GM18907 (cell line): Measurements from ENCODE around the gene HBP1.

Experiments used
- ATAC-seq: cut with Tn5 transposase; IDR thresholded peaks from one replicate; pipeline ENCODE4 v1.9.1; 2021; ENCODE audit warnings: mild to moderate bottlenecking, moderate library complexity; ENCODE audit not compliant: unreplicated experiment

Gene HBP1

DNA sequence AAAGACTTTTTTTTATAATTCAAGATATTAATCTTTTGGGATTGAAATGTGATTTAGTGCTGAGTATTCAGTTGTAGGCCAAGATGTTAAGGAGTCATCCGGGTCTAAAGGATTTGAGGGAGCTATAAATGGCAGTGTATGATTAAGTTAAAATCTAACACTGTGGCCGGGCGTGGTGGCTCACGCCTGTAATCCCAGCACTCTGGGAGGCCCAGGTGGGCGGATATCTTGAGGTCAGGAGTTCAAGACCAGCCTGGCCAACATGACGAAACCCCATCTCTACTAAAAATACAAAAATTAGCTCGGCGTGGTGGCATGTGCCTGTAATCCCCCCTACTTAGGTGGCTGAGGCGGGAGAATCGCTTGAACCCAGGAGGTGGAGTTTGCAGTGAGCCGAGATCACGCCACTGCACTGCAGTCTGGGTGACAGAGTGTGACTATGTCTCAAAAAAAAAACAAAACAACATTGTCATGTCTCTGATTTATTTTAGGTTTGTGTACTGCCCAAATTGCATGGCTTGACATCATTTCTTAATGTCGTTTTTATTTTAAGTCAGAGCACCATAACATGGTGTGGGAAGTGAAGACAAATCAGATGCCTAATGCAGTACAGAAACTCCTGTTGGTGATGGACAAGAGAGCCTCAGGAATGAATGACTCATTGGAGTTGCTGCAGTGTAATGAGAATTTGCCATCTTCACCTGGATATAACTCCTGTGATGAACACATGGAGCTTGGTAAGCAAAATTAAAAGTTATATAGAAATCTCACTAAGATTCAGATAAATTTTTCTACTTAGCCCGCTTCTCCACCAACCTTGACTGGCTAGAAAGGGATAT, 10.7 kb downstream of the HBP1 start:
- no peak for ATAC-seq

DNA sequence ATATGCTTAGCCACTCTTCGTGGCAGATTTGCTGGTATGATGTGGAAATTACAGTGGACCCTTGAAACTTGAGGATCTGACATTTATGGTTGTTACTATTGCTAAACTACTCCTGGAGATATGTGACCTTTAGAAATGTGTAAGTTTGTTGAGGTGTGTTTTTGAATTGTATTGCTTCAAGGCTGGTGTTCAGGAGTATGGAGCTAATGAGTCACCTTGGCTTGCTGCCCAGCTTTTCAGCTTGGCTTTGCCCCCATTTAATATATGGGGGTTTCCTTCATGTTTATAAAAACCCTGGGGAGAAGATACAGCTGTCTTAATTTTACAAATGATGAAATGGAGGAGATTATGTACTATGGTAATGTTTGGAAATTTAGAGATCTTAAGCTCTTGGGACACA, 11.6 kb downstream of the HBP1 start:
- no peak for ATAC-seq

DNA sequence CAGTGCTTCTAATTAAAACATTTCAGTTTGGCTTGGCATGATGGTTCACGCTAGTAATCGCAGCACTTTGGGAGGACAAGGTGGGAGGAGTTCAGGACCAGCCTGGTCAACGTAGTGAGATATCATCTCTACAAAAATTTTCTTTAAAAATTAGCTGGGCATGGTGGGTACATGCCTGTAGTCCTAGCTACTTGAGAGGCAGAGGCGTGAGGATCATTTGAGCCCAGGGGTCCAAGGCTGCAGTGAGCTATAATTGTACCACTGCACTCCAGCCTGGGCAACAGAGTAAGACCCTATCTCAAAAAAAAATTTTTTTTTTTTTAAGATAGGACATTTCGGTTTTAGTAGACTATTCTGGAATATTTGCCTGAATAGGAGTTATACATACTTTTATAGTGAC, 12.4 kb downstream of the HBP1 start:
- ATAC-seq, result no peak

DNA sequence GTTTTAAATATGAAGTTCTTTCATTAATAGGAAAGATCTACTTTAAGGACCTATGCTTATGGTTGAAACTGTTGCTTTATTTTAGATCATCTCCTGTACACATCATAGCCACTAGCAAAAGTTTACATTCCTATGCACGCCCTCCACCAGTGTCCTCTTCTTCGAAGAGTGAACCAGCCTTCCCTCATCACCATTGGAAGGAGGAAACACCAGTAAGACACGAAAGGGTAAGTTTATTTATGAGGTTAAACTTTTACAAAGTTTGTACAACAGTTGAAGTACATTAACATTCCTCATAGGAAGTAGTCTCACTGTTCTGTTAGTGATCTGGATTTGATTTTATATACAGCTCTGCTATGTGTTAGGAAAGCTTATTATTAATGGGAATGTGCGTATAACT, 16.9 kb downstream of the HBP1 start:
- no peak for ATAC-seq

DNA sequence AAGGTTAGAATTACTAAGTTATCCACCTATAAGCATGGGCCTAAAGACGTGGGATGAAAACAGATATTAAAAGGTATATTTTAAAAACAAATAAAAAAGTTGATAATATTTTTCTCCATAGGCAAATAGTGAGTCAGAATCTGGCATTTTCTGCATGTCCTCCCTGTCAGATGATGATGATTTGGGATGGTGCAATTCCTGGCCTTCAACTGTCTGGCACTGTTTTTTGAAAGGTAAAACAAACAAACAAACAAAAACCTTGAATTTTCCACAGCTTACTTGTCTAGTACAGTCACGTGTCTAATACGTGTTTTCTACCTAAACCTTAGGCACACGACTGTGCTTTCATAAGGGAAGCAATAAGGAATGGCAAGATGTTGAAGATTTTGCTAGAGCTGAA, 17.4 kb downstream of the HBP1 start:
- no peak for ATAC-seq

DNA sequence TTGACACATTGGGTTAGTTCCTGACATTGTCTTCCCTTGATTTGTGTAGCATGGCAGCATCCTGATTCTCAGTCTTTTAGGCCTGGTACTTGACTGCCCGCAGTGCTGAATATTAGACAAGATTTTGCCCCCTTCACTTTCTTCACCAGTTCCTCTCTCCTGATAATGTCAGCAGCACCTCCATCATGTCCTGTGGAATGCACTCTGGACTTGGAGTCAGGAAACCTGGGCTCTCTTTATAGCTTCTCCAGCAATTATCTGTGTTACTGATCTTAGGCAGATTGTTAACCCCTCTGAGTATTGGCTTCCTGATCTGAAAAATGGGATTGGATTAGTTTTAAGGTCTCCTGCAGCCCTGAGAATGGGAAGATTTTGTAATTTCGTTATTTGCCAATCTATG, 19.0 kb downstream of the HBP1 start:
- ATAC-seq, result no peak

DNA sequence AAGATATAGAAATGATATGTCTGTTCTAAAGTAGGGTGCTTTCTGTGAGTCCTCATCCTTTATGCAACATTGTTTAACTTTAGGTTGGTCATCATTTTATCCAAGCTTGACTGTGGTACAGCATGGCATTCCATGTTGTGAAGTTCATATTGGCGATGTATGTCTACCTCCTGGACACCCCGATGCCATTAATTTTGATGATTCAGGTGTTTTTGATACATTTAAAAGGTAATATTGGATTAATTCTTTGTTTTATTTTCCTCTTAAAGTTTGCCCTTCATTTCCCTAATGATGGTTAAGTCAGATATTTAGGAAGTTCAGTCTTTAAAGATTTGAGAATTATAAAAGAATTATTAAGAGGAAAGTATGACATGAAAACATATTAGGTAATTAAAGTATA, 21.3 kb downstream of the HBP1 start:
- ATAC-seq, result no peak

DNA sequence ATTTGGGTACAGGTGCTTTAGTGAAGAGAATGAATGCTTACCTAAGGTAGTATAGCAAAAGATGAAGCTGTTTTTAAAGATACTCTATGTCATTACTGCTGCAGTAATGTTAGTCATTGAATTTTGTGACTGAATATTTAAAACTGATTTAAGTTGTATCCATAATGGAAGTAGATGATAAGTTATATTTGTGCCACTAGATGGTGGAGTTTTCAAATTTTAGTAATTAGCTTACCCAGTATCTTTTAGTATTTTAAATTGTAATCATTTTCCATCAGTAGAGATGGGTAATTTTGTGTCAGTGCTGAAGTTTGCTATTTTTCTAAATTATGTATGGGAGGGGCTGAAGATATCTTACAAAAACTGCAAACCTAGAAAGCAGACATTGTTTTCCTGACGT, 25.2 kb downstream of the HBP1 start:
- ATAC-seq, result no peak

DNA sequence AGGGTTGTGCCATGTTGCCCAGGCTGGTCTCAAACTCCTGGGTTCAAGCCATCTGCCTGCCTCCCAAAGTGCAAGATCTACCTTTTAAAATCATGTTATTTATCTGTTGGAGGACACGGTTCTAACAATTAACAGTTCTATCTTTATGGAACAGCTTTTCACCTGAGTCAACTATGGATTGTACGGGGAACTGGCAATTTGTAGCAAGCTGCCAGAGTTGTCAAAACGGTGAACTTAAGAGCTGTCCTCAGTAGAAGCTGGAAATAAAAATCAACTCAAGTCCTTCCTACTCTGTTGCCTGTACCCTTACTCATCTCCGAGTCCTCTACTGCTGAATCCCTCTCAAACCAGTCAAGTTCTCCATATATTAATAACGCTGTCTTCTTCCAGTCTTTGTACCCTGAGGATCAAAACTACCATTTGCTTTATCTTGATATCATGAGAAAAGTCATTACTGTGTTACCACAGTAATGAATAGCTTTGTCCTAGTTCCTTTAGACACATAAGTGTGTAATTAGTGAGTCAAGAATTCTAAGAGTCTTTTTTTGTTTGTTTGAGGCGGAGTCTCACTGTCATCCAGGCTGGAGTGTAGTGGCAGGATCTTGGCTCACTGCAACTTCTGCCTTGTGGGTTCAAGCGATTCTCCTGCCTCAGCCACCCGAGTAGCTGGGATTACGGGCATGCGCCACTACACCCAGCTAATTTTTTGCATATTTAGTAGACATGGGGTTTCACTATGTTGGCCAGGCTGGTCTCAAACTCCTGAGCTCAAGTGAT, 28.2 kb downstream of the HBP1 start:
- no peak for ATAC-seq

DNA sequence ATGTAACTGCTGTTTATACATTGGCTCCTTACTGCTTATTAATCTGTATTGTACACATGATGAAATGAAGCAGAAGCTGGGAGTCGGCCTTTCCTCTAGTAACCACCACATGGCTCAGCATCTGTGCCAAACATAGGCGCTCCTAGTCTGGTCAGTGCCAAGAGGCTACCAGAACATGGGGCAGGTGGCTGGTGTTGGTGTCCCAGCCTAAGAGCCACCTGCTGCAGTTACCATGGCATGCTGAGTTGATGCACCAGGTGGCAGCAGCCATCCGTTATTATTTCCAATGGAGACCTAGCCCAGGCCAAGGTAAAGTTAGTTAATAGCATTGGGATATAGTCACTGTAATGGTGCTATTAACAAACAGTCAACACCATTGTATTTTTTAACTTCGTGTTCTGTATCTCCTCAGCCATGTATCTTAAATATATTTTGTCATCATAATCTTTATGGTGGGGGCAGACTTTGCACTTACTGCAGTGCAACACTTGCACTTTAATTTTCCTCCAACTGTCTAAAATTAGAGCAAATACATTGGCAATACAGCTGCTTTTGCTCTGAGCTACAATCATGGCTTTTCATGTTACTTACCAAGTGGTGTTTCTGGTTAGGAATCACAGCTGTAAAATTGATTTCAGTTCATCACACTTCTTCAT, 33.1 kb downstream of the HBP1 start:
- peak; percentile 60 for ATAC-seq

DNA sequence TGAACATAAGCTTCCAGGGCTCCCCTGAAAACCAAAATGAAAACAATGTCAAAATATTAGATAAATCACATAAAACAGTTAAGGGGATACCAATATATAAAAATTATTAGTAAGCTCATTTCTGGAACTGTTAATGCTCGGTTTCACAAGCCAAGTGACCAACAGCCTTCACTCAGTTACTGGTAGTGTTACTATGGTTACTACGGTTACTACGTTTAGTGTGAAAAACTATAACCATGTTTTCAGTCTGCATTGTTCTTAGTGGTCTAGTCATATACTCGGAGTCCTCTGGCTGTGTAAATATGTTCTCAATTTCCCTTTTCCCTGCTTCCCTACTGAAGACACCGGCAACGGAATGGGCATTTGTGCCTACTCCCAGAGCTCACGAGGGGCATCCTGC, 34.8 kb downstream of the HBP1 start:
- ATAC-seq, result no peak

DNA sequence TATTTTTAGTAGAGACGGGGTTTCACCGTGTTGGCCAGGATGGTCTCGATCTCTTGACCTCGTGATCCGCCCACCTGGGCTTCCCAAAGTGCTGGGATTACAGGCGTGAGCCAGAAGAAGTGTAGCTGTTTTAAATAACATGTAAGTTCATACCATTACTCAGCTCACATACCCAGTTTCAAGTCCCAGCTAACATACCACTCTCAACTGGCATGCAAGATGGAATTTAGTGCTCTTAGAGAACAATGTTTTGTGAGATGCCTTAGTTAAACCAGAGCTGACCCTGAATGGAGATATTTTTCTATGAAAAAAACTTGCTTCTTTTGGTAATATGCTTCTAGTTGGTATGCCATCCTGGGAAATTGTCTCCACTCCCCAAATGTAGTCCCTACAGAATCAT, 37.3 kb downstream of the HBP1 start:
- ATAC-seq, result no peak

DNA sequence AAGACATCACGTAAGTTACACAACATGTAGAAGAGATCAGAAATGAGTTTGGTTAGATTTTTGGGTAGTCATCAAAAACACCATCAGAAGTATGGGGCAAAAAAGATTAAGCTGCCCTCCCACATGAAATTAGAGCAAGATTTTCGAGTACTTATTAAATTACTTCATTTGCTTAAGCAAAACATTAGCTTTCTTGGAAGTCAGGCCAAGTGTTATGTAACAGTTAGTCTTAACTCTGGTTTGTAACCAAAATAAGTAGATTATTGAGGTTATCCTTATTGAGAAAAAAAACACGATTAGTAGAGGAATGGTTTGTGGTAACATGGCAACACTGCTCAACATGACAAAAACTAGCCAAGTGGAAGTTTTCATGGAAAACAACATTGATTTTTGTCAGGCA, 37.9 kb downstream of the HBP1 start:
- no peak for ATAC-seq

DNA sequence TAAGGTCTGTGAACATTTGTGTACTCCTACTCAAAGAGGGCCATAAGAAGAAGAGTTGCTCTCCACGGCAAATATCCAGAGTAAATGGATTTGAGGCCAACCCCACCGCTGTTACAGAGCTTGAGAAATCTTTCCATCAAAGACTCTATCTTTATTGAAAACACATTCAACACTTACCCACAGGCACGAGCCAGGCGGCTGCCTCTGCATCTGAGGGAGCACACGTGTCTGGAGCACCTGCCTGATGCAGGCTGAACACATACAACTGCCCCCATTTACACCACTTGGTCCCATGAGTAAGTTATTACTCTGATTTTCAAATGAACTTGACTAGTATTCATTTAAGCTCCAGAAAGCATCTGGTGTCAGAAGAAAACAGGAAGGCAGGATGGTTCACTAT, 38.7 kb downstream of the HBP1 start:
- ATAC-seq, result no peak

DNA sequence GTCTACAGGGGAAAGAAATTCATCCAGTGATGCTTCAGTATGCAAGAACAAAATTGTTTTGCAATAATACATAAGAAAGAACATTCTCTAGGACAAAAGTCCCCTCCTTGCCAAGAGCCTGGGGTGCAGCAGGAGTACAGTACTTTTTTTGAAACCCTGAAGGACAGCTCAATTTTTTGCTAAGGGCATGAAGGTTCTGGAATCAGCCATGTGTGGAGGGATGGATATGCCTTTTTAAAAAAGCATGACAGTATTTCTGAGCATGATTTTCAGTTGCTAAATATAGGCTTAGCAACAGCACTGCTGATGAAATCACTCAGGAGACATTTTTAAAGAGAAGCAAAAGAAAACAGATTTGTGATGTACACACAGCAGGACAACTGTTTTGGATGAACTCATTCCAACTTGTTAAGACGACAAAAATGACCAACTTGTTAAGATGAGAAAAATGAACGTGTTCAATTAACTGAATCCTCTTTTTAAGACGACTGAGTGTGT, 39.3 kb downstream of the HBP1 start:
- no peak for ATAC-seq

DNA sequence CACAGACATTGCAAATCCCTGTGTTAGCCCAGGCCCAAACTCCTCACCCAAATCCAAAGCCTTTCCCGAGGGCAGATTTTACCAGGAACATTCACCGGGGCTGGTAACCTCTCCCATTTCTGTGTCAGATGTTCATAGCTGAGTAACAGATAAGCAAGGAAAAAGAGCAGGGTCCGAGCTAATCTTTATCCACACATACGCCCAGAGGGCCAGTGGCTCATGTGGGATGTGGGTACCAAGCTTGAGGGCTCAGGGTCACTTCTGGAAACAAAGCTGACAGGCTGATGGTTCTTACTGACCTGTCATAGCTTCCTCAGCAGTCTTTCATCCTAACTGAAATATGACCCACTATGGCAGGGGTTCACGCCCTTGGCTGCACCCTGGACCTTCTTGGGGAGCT, 39.8 kb downstream of the HBP1 start:
- no peak for ATAC-seq

DNA sequence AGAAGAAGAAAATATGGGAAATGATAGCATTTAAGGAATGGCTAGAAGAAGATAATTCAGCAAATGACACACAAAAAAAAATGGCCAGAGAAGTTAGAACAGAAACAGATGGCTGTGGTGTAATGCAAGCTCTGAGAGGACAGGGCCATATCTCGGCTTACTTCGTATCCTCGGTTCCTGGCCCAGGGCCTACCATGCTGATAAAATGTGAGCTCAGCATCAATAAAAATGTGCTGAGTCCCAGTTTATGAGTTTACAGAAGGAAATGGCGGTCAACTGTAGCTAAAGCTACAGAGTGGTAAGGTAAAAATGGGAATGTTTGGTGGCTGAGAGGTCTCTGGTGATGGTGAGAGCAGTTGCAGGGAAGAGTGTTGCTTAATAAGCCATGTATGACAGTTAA, 40.8 kb downstream of the HBP1 start:
- ATAC-seq, result no peak

DNA sequence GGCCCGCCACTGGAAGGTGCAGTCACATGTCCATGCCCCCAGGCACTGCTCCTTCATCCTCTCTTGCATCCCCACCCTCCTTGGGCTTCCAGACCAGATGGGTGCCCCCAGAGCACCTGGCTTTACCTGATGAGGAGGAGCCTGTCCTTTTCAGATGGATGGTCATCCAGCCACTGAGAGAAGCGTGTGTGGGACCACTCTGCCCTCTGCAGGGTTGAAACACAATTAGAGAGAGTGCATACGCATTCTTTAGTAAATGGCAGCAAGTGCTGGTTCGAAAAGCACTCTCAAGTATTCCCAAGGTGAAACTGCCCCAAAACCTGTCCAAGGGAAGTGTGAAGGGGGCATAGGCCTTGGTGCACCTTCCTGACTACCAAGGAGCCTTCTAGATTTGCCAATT, 41.6 kb downstream of the HBP1 start:
- no peak for ATAC-seq

DNA sequence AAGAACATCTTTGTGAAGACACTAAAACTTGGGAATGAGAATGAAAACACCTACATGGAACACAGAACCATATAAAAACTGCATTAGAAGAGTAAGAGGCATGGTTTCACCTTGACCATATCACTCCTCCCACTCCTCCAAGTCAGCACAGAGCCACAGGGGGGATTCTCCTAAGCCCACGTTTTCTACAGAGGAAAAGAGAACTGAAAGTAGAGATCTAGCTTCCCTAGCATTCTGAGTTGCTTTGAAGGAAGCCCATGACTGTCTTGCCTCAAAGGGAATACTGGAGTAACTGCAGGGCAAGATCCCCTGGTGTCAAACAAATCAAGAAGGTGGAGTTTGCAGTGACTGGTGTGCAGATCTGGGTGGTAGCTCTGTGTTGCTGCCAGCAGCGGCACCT, 43.9 kb downstream of the HBP1 start:
- no peak for ATAC-seq

DNA sequence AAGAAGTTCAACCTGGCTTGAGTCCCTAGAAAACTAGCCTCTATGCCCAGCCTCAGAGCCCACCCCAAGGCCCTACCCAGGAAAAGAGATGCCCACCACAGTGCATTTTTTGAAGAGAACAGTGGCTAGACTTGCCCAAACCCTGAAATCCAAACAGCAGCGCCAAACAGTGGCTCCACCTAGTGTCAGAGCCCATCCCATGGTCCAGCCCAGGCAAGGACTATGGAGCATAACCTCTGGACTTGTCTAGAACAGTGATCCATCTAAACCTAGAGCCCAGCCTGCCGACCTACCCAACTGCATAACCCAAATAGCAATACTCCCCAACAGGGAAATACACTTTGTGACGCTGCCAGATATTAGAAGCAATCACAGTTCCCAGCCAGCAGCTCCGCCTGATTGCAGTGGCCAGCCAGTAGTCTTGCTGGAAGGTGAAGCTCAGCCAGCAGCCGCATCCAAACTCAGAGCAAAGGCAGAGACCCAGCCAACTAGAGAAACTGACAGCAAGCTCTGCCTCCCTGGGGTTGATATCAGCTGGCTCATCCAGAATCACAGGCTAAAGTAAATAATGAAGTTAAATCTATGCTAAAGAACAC, 44.5 kb downstream of the HBP1 start:
- ATAC-seq, result no peak

DNA sequence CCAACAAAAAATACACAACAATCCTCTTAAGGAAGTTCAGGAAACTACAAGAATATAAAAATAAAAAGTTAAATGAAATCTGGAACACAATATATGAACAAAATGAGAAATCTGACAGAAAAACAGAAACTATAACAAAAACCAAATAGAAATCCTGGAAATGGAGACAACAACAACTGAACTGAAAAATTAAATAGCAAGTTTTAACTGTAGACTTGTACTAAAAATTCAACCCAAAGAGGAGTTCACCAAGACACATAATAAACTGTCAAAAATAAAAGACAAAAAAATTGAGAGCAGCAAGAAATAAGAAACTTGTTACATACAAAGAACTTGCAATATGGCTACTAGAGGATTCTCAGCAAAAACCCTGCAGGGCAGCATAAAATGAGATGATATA, 45.1 kb downstream of the HBP1 start:
- no peak for ATAC-seq
